ENCODE data around the gene PFAS. TPM values are rescaled to one million over a fixed set of nuclear protein-coding genes. Genes with fewer than 3 reads are reported as not detected.

The PFAS gene
- total RNA-seq, 1 experiment from 2014 or later = 18.4 TPM

DNA sequence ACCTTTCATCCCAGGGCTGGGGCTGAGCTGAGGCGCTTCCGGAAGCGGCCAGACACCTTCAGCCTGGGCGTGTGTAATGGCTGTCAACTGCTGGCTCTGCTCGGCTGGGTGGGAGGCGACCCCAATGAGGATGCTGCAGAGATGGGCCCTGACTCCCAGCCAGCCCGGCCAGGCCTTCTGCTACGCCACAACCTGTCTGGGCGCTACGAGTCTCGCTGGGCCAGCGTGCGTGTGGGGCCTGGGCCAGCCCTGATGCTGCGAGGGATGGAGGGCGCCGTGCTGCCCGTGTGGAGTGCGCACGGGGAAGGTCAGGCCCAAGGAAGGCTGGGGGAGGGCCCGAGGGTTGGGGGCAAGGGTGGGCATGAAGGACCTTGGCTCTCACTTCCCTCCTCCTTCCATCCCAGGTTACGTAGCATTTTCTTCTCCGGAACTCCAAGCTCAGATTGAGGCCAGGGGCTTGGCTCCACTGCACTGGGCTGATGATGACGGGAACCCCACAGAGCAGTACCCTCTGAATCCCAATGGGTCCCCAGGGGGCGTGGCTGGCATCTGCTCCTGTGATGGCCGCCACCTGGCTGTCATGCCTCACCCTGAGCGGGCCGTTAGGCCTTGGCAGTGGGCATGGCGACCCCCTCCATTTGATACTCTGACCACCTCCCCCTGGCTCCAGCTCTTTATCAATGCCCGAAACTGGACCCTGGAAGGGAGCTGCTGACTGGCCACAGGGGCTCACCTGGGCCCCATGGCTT, 19.6 kb downstream of the PFAS start:
- no peak for DNase-seq (ENCODE audit: low spot score)

DNA sequence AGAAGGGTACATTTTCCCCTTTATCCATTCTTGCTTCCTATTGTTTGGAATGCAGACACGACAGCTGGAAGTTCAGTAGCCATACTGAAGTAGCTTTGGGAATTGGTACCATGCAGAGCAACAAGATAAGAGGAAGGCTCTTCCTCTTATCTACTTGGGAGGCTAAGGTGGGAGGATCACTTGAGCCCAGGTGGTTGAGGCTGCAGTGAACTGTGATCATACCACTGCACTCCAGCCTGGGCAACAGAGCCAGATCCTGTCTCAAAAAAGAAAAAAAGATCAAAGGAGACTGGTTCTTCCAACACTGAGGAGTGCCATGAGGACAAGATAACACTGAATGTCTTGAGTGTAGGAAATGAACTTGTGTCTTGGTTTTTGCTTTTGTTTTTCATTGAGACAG, 23.3 kb downstream of the PFAS start:
- no peak for DNase-seq (ENCODE audit: low spot score)

DNA sequence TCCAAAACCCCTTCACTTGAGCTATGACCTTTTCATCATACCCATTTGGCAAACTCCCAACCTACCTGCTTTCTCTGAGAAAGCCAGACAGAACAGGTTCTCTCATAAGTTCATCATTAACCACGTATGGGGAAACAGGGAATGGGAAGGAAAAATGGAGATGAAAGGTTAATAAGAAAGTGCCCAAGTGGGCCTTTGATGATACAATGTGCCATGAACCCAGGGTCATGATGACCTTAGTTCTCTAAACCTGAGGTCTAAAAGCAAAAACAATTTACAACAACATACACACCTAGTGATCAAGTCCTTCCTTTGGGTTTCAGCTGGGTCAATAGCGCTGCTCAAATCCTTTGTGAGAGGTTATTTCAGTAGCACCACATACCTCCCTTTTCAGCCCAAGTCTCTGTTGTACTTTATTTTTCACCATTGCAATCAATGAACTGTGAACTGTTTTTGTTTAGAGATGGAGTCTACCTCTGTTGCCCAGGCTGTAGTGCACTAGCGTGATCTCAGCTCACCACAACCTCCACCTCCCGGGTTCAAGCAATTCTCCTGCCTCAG, 24.9 kb downstream of the PFAS start:
- no peak for DNase-seq (ENCODE audit: low spot score)

DNA sequence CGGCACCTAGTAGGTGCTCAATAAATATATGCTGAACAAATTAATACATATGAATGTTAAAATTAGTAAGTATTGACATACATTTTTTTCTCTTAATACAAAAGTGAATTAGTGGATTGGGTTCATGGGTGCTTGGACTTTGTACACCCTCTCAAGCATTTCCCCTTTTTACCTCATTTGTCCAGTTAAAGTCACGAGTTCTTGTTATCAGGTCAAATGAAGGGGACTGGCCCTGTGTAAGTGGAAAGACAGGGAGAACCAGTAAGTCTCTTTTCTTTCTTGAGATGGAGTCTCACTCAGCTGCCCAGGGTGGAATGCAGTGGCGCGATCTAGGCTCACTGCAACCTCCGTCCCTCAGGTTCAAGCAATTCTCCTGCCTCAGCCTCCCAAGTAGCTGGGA, 25.7 kb downstream of the PFAS start:
- no peak for DNase-seq (ENCODE audit: low spot score)

DNA sequence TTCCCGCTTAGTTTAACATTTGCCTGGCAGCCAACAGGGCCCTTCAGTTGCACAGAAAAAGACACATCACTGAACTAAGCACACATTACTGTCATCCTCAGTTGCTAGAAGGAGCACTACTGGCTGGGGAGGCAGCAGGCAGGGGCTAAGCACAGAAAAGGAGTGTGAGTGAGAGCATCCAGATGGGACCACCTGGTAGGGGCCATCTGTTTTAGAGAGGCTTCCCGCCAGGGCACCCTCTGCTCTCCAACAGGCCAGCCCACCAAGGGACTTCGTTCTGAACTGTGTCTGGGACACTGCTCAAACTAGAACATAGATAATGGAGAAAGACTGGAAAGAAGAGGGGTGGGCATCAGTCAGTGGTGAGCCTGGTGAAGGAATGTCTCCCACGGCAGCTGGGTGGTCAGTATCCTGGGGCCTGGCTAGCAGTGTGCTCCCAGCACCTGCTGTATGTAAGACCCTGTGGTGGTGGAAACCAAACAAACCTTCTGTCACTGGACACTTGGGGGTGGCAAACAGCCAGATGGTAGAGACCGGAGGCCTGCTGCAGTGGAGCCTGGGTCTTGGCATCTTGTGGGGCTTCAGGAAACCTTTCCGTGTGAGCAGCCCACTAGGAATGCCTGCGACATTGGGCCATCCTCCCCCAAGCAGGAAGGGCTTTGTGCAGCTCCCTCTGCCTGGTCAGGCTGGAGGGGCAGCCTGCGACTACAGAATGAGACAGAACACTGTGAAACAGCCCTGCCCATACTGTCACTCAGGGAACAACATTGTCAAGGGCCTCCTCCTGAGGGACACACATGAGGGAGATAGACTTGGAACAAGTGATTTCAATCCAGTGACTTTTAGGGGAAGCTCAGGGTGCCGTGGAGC, 26.6 kb downstream of the PFAS start:
- no peak for DNase-seq (ENCODE audit: low spot score)

DNA sequence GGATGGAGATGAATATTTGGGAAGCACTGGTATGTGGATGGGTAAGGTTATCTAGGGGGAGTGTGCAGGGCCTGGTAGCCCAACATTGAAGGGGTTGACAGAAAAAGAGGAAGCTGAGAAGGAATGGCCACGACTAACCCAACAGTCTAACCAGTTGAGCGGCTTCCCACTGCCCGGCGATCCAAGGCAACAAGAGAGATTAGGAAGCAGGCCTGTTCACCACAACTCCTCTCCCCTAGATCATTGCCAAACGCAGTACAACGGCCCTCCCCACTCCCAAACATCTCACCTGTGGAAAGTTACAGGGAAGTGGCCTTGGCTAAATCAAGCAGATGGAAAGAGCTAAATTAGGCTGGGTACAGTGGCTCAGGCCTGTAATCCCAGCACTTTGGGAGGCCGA, 28.2 kb downstream of the PFAS start:
- DNase-seq (ENCODE audit: low spot score) = no peak

DNA sequence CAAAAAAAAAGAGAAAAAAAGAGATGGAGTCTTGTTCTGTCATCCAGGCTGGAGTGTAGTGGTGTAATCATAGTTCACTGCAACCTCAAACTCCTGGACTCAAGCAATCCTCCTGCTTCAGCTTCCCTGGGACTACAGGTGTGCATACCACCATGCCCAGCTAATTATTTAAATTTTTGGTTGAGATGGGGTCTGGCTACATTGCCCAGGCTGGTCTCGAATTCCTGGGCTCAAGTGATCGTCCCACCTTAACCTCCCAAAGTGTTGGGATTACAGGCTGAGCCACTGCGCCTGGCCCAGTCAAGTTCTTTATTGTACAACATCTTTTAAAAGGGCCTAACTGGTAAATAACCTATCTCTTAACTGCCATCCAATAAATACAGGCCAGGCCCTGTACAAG, 33.3 kb downstream of the PFAS start:
- no peak for DNase-seq (ENCODE audit: low spot score)

DNA sequence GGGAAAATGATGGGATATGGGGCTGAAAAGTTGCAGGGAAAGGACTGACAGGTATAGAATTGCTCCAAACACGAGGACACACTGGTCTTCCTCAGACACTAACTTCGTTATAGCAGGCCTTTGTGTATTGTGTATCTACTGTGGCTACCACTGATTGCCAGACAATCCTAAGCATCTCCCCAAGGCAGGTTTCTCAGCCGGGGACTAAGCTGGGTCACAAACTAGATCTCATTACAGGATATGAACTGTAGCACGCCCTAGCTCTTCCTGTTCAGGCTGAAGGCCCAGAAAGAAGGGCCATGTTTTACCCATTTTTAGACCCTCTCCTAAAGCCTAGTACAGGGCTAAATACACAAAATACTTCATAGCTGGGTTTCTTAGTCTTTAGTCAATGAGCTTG, 34.3 kb downstream of the PFAS start:
- no peak for DNase-seq (ENCODE audit: low spot score)

DNA sequence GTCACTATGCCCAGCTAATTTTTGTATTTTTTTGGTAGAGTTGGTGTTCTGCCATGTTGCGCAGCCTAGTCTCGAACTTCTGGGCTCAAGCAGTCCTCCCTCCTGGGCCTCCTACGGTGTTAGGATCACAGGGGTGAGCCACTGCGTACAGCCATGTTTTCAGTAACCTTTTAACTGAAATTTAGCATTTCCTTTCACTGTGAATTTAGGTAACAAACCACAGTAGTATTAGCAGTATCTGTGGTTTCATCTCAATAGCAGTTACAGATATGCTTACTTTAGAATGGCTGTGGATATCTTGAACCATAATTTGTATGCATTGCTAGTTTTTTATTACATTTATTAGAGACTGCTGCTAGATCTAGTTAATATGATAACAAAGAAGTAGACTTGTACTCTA, 35.0 kb downstream of the PFAS start:
- no peak for DNase-seq (ENCODE audit: low spot score)

DNA sequence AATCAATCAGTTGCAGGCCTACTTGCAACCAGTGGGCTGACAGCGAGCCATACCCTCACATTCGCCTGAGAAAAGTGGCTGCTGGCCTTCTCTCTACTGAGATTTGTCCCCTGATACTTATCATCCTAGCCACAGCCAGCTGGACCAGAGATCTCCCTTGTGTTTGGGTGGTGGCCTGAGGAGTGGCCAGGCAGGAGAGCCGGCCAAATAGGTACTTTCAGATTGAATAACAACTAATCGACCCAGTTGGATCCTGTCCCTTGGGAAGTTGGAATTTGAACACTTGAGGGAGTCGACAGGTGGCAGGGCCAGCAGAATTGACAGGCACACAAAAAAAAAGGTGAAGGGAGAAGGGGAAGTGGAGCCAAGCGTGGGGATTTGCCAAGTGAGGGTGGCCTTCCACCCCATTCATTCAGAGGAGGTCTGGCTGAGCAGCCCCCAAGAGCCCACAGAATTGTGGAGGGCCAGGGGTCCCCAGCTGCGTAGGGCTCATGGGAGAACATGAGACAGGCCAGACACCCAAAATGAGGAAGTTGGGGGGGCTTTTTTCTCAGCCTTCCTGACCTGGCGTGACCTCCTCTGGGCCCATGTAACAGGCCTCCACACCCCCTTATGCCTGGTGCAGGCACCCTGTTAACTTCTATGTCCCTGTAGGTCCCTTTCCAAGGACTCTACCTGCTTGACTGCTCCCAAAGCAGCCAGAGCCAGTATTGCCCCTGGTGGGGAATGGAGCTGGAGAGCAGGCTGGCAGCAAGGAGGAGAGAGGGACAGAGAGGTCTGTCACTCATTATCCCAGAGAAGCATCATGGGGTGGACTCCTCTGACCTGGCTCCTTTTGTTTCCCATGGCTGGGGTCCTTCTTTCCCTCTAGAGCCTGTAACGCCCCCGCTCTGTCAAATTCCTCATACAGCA, 36.4 kb downstream of the PFAS start:
- no peak for DNase-seq (ENCODE audit: low spot score)

DNA sequence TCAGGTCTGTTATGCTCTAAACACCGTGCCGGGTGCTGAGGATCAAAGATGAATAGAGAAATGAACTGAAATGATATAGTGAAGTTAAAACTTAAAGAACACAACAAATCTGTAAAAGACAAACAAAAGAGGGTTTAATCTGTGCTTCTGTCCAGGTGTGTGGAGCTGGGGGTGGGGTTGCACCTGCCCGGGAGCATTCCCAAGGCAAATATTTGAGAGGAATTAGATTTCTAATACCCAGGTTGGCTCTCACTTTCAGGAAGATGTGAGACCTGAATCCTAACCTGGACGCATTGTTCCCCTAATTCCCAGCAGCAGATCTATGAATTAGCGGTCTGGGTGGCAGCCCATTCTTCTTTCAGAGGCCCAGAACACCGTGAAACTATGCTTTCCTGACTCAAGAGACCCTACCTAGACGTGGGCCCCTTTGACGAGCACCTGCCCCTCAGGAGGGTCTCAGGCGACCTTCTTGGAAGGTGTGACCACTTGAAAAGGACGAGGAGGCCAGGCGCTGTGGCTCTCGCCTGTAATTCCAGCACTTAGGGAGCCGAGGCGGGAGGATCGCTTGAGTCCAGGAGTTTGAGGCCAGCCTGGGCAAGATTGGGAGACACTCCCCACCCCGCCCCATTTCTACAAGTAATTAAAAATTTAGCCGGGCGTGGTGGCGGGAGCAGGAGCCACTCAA, 38.7 kb downstream of the PFAS start:
- DNase-seq (ENCODE audit: low spot score) = no peak

DNA sequence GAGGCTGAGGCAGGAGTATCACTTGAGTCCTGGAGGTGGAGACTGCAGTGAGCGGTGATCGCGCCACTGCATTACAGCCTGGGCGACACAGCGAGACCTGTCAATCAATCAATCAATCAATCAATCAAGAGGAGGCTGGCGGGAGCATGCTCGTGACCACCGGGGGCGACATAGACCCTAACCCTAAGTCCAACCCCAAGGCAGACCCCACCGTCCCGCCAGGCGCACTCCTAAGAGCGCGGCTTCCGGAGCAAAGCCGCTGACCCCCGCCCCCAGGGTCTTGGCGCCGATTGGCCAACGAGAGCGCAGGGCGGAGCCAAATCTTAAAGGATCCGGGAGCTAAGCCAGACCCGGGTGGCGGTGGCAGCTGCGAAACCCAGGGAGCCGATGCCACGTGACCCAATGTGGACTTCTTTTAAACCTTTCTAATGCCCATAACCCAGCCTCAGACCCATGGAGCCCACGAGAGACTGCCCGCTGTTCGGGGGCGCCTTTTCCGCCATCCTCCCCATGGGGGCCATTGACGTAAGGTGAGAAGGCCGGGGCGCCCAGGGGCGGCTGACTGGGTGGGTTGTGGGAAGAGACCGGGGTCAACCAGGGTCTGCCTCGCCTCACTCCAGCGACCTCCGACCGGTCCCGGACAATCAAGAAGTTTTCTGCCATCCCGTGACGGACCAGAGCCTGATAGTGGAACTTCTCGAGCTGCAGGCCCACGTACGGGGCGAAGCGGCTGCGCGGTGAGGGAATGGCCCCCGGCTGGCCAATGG, 39.4 kb downstream of the PFAS start, which contains the start of gene RANGRF:
TSS of gene RANGRF (plus strand) at position 335 of the 767 bp plus-strand sequence. CDS start at position 454, 119 bp downstream.
- DNase-seq (ENCODE audit: low spot score) = peak; percentile 70

DNA sequence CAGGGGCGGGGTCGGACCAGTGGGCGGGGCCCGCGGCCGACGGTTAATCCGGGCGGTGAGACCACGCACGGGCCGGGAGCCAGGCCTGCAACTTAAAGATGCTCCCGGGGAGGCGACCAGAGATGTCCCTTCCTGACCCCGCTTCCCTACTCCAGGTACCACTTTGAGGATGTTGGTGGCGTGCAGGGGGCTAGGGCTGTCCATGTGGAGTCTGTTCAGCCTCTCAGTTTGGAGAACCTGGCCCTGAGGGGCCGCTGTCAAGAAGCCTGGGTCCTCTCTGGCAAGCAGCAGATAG, 40.0 kb downstream of the PFAS start:
- no peak for DNase-seq (ENCODE audit: low spot score)

DNA sequence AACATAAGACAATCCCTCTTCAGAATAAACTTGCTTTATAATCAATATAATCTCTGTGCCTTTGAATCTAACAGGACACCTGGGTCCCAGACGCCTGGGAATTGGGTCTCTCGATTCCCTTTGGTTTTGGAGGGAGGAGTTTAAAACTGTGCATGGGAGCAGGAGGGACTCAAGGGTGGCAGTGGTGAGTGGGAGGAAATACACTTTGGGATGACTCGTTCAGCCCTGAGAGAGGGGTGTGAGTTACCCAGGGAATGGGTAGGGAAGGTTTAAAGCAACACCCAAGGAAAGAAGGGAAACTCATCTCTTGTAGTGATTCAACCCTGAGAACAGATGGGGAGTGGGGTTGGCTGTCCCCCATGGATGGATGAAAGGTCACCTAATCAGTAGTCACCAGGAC, 41.0 kb downstream of the PFAS start:
- no peak for DNase-seq (ENCODE audit: low spot score)

DNA sequence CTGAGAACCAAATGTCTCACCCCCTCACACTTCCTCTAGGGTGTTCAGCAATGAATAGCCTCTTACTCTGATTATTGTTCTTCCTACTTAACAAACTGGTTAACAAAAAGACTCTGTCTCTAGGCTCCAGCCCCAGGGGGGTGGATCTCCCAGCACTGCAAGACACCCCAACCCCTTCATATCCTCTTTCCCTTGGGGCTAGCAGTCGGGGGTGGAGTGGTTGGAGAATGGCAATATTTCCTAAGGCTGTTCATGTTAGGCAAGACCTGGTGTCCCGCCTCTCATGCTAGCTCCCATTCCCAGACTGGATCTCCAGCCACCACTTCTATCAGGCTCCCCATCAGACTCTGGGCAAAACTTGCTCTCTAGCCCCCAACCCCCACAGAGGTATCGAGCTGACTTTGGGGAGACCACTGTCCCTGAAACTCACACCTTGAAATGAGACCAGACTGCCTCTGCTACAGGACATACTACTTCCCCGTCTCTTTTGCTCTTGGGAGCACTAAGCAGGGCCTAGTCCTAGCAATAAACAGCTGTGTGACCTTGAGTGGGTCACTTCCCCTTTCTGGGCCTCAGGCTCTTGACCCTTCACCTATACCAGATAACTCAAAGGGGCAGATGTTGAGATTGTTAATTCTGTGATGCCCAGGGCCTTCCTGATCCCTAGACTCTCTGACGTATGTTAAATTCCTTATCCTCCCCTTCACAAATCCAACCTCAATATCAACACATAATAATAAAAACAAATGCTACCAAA, 43.7 kb downstream of the PFAS start:
- no peak for DNase-seq (ENCODE audit: low spot score)

DNA sequence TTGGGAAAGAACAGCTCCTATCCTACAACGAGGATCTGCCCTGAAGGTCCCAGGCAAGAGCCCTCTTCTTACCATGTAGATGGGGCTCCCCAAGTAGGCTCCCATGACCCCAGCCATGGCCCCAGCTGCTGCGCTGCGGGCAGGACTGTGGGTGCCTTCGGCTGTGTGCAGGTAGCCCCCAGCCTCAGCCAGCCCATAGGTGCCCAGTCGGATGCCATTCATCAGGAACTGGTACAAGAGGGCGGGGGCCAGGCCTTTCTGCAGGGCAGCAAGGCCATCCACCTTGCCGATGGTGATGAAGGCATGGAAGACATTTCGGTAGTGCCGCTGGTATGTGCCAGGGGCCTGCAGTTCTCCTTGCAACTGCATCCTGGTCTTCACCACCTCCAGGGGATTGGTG, 45.3 kb downstream of the PFAS start:
- no peak for DNase-seq (ENCODE audit: low spot score)

DNA sequence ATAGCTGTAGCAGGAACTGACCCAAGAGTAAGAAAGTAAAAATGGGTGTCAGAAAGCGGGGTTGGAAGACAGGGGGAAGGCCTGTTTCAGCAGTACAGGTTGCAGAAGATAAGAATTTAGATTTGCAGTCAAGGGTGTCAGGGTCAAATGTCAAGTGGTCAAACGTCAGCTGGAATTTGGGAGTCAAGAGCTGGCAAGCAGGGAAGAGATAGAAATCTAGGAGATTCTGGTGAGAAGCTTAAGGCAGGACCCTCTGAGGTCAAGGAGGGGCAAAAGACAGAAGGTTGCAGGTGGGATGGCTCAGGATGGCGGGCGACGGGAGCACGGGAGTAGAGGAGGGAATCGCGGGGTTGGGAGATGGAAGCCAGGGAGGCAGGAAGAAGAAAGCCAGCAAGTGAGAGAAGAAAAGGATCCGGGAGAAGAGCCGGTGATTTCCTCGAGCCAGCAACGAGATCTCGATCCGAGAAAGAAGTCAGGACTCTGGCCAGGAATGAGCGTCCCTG, 45.8 kb downstream of the PFAS start:
- no peak for DNase-seq (ENCODE audit: low spot score)

DNA sequence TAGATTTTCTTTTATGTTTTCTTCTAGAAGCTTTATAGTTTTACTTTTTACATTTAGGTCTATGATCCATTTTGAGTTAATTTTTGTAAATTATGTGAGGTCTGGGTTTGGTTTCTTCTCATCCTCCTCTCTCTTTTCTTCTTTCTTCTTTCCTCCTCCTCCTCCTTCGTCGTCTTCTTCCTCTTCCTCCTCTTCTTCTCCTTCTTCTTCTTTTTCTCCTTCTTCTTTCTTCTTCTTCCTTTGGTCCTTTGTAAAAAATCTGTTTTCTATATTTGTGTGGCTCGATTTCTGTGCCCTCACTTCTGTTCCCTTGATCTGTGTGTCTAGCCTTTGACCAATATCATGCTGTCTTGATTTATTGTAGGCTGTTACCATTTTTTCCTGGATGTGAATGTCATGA, 51.1 kb downstream of the PFAS start:
- no peak for DNase-seq (ENCODE audit: low spot score)

DNA sequence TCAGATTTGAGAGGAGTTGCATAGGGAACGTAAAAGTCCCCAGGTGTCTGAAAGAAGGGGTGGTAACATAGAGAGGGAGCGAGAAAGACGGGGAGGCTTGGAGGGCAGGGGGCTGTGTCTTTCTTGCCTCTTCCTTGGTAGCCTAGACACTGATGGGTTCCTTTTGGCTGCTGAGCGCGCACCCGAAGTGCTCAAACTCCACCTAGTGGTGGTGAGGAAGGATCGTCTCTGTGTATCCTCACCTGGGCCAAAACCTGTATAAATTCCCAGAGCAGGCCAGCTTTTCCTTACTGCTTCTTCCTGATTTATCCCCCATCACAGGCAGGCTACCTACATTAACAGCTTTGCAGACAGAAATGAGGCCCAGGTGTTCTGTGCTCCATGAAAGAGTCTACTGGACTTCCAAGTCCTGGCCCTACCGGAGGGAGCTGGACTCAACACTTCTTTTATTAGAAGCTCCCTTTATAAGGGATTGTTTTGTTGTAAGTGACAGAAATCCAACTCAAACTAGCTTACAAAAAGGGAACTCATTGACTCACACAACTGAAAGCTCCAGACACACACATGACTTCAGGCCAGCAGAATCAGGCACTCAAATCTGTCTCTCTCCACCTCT, 51.6 kb downstream of the PFAS start:
- peak; percentile 65 for DNase-seq (ENCODE audit: low spot score)

All from H4 (cell line).